ENCODE results near the gene NELFB. TPM values are rescaled to one million over a fixed set of nuclear protein-coding genes. Genes with fewer than 3 reads are reported as not detected.

Gene NELFB
- total and polyA plus RNA-seq, 9 of the 15 experiments (the other 6 are each of a cell fraction or from before 2014, with no cell fraction given), result 0.24 to 84.0 (median 29.7) TPM

DNA sequence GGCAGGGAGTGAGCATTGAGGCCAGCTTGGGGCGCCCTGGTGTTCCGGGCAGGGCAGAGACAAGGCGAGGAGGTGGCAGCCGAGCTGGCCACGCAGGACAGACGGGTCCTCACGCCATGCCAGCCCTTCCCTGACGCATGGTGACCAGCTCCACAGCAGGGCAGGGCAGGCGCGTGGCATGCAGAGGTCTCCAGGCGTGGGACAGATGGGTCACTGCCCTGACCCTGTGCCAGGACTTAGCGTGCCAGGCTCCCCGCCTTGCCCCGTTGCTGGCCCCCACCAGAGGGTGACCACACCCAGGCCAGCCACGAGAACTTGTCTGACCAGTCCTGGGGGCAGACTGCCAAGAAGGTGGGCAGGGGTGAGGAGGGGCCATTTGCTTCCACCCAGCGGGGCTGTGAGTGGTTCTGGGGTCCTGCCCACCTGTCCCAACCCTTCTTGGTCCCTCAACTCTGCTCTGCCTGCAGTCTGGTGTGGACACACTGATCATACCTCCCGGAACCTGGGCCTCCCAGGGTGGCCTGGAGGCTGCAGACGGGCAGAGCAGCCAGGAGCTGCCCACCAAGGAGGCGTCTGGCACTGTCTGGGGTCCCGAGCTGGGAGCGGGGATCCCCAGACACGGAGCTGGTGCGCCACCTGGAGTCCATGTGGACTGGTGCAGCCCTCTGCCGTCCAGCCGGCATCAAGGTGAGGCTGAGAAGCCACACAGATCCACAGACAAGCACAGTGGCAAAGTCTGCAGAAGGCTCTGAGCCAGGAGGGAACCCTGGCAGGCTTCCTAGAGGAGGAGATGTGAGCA is 27.9 kb upstream of the NELFB start, which contains the start of gene RNF224 (continued):
- TF ChIP-seq ZNF197 (CRISPR knock-in tag; IDR thresholded peaks at IDR 0.05; ENCODE audit: low read depth) (no peak), EZH2 (IDR thresholded peaks at IDR 0.05; ENCODE audit: borderline replicate concordance, low read depth, low read length) (no peak), CBFA2T2 (conservative IDR thresholded peaks at IDR 0.05) (no peak), COPS2 (conservative IDR thresholded peaks at IDR 0.05) (no peak), SP2 (IDR thresholded peaks at IDR 0.05; ENCODE audit: extremely low read depth, low read depth, low read length, poor library complexity, severe bottlenecking) (no peak), LEF1 (IDR thresholded peaks at IDR 0.05) (no peak), ZBTB9 (CRISPR knock-in tag; IDR thresholded peaks at IDR 0.05) (peak; percentile 89; the same call in 1 of the 2 replicates), MYC (IDR thresholded peaks at IDR 0.05; ENCODE audit: low read depth, low read length) (peak; percentile 41; the same call in 1 of the 2 replicates), MYC (CRISPR knock-in tag; IDR thresholded peaks at IDR 0.05; ENCODE audit: borderline replicate concordance, low read depth) (no peak), AFF4 (CRISPR knock-in tag; IDR thresholded peaks at IDR 0.05) (no peak), FOXJ2 (tag; IDR thresholded peaks at IDR 0.05) (no peak), E2F3 (CRISPR knock-in tag; IDR thresholded peaks at IDR 0.05) (no peak), HNRNPK (IDR thresholded peaks at IDR 0.05; ENCODE audit: low read depth, low read length, poor library complexity, severe bottlenecking) (no peak)
- TF ChIP-seq, protein P1, sequence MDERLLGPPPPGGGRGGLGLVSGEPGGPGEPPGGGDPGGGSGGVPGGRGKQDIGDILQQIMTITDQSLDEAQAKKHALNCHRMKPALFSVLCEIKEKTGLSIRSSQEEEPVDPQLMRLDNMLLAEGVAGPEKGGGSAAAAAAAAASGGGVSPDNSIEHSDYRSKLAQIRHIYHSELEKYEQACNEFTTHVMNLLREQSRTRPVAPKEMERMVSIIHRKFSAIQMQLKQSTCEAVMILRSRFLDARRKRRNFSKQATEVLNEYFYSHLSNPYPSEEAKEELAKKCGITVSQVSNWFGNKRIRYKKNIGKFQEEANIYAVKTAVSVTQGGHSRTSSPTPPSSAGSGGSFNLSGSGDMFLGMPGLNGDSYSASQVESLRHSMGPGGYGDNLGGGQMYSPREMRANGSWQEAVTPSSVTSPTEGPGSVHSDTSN (CRISPR knock-in tag; IDR thresholded peaks at IDR 0.05; ENCODE audit: low read depth), result no peak
- TF ChIP-seq, protein P1 (tag; conservative IDR thresholded peaks at IDR 0.05; ENCODE audit: low read depth), result no peak
- TF ChIP-seq, protein P2, sequence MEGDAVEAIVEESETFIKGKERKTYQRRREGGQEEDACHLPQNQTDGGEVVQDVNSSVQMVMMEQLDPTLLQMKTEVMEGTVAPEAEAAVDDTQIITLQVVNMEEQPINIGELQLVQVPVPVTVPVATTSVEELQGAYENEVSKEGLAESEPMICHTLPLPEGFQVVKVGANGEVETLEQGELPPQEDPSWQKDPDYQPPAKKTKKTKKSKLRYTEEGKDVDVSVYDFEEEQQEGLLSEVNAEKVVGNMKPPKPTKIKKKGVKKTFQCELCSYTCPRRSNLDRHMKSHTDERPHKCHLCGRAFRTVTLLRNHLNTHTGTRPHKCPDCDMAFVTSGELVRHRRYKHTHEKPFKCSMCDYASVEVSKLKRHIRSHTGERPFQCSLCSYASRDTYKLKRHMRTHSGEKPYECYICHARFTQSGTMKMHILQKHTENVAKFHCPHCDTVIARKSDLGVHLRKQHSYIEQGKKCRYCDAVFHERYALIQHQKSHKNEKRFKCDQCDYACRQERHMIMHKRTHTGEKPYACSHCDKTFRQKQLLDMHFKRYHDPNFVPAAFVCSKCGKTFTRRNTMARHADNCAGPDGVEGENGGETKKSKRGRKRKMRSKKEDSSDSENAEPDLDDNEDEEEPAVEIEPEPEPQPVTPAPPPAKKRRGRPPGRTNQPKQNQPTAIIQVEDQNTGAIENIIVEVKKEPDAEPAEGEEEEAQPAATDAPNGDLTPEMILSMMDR (IDR thresholded peaks at IDR 0.05 in 2 of 3, conservative IDR thresholded peaks at IDR 0.05 in 1 of 3; ENCODE audit: insufficient read depth in 2 of 3, low read depth in 1 of 3, low read length in 3 of 3), result peak; percentile 96 to 97 (median 96)
